ENCODE data around the gene ATG3. TPM values are rescaled to one million over a fixed set of nuclear protein-coding genes. Genes with fewer than 3 reads are reported as not detected.
"Not testable (repeated sequence)": the region's sequence is repeated elsewhere in the genome, so short reads cannot be mapped to it uniquely, and the experiment has no call there.

The ATG3 gene
- total RNA-seq, 1 donor from 2014 or later, result 58.5 TPM

- TF ChIP-seq CTCF (conservative IDR thresholded peaks at IDR 0.05; ENCODE audit: low read depth, low read length), result peak; percentile 23
- H3K4me3 ChIP-seq (ENCODE audit: low read depth, low read length), result no peak overlapping the region
- no peak for DNase-seq (ENCODE audit: low read depth)
Observed at GRCh38 chr3:112550859-112551258, 10.9 kb downstream of the ATG3 start.

GRCh38 chr3:112546216-112546759 is 15.5 kb downstream of the ATG3 start:
- TF ChIP-seq CTCF (conservative IDR thresholded peaks at IDR 0.05; ENCODE audit: low read depth, low read length), result no peak
- no peak overlapping the region for H3K4me3 ChIP-seq (ENCODE audit: low read depth, low read length)
- DNase-seq (ENCODE audit: low read depth), result no peak

GRCh38 chr3:112539825-112540650 is 21.7 kb downstream of the ATG3 start:
- no peak for TF ChIP-seq CTCF (conservative IDR thresholded peaks at IDR 0.05; ENCODE audit: low read depth, low read length)
- no peak for DNase-seq (ENCODE audit: low read depth)
- H3K4me3 ChIP-seq (ENCODE audit: low read depth, low read length), result no peak overlapping the region

- no peak overlapping the region for H3K4me3 ChIP-seq (ENCODE audit: low read depth, low read length)
- peak; percentile 42 for TF ChIP-seq CTCF (conservative IDR thresholded peaks at IDR 0.05; ENCODE audit: low read depth, low read length)
- peak; percentile 10 for DNase-seq (ENCODE audit: low read depth)
Observed at GRCh38 chr3:112531358-112531781, 30.4 kb downstream of the ATG3 start.

DNA sequence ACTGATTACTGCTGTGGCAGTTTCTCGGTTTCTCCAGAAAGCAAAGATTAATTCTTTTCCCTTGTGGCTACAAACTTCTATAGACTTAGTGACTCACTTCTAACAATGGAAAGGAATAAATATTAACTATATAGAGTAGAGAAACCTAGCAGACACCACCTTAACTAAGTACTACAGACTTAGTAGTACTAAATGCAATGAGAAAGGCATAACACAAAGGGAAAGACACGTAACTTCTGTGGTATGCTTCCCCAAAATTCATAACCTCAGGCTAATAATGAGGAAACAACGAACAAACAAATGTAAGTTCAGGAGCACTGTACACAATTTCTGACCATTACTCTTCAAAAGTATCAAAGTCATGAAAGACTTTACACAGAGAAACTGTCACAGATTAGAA is 31.2 kb downstream of the ATG3 start:
- TF ChIP-seq CTCF (conservative IDR thresholded peaks at IDR 0.05; ENCODE audit: low read depth, low read length), result no peak

GRCh38 chr3:112524127-112524526 is 37.6 kb downstream of the ATG3 start:
- DNase-seq (ENCODE audit: low read depth); H3K4me3 ChIP-seq (ENCODE audit: low read depth, low read length): not testable (repeated sequence)

More for the DNA sequence above, 31.2 kb downstream of the ATG3 start:
- no peak for DNase-seq (ENCODE audit: low read depth)
- no peak overlapping the region for H3K4me3 ChIP-seq (ENCODE audit: low read depth, low read length)

- DNase-seq (ENCODE audit: low read depth), result peak; percentile 38
- H3K4me3 ChIP-seq (ENCODE audit: low read depth, low read length), result no peak overlapping the region
- peak; percentile 83 for TF ChIP-seq CTCF (conservative IDR thresholded peaks at IDR 0.05; ENCODE audit: low read depth, low read length)
Observed at GRCh38 chr3:112519424-112520001, 42.2 kb downstream of the ATG3 start.

GRCh38 chr3:112518970-112519369 is 42.8 kb downstream of the ATG3 start:
- not testable (repeated sequence) for H3K4me3 ChIP-seq (ENCODE audit: low read depth, low read length)
- DNase-seq (ENCODE audit: low read depth), result peak; percentile 16

Measured in epithelial cell of proximal tubule (primary cell).